ENCODE measurements around the gene TTC7B.

- no peak for TF ChIP-seq POLR2A (IDR thresholded peaks at IDR 0.05; ENCODE audit: low read depth, low read length)
- TF ChIP-seq, protein P1, sequence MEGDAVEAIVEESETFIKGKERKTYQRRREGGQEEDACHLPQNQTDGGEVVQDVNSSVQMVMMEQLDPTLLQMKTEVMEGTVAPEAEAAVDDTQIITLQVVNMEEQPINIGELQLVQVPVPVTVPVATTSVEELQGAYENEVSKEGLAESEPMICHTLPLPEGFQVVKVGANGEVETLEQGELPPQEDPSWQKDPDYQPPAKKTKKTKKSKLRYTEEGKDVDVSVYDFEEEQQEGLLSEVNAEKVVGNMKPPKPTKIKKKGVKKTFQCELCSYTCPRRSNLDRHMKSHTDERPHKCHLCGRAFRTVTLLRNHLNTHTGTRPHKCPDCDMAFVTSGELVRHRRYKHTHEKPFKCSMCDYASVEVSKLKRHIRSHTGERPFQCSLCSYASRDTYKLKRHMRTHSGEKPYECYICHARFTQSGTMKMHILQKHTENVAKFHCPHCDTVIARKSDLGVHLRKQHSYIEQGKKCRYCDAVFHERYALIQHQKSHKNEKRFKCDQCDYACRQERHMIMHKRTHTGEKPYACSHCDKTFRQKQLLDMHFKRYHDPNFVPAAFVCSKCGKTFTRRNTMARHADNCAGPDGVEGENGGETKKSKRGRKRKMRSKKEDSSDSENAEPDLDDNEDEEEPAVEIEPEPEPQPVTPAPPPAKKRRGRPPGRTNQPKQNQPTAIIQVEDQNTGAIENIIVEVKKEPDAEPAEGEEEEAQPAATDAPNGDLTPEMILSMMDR (IDR thresholded peaks at IDR 0.05; ENCODE audit: extremely low read depth in 1 of 2, insufficient read depth in 1 of 2, low read depth in 1 of 2, low read length in 2 of 2): no peak
Measured at GRCh38 chr14:90583916-90584605, 232.2 kb downstream of the TTC7B start.

All from endothelial cell of umbilical vein (primary cell).